ENCODE results near the gene VAV3. TPM values are rescaled to one million over a fixed set of nuclear protein-coding genes. Genes with fewer than 3 reads are reported as not detected.

VAV3 gene
- total and polyA plus RNA-seq, 2 of the 13 experiments (the other 11 are each of a cell fraction or from before 2014, with no cell fraction given): 15.9 to 29.8 TPM

DNA sequence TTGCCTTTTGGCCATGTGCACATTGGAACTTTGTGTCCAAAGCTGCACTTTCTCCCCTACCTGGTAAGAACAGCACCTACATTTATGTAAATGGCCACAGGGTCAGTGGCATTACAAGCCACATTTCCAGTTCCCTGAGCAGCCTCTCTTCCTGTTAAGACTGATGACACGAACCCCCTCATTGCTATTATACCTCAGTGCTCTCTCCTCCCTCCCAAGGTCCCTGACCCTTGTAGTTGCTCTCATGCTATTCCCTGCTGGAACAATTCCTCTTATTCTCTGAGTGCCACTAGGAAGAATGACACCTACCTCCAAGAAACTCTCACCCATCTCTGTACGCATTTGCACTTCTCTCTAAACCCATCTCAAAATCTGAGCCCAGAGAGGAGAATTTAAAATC lies 14.9 kb upstream of the VAV3 start:
- Histone ChIP-seq H4K20me1 (ENCODE audit: insufficient read depth, low read length) (no peaks in the 10 kb centered on the region), H3K4me2 (ENCODE audit: low read depth, low read length) (no peak overlapping the region), H3K9ac (ENCODE audit: insufficient read depth, low read depth, low read length) (no peak overlapping the region), H3K27ac (ENCODE audit: extremely low read length, insufficient read depth, low read length) (no peak overlapping the region), H3K27me3 (ENCODE audit: control insufficient read depth in 1 of 2, insufficient read depth in 2 of 2, low read length in 2 of 2) (no peaks in the 10 kb centered on the region), H3K79me2 (ENCODE audit: insufficient read depth, low read length) (no peaks in the 10 kb centered on the region), H3K4me3 (replicated peaks in 1 of 3; ENCODE audit: insufficient read depth in 1 of 3, low read depth in 2 of 3, low read length in 3 of 3) (no peak overlapping the region), H2AFZ (ENCODE audit: low read length) (no peak overlapping the region), H3K9me3 (ENCODE audit: low read length) (no peaks in the 10 kb centered on the region), H3K4me1 (ENCODE audit: insufficient read depth, low read length) (no peaks in the 10 kb centered on the region), H3K36me3 (replicated peaks in 1 of 2; ENCODE audit: control insufficient read depth in 1 of 2, insufficient read depth in 2 of 2, low read length in 2 of 2) (no peaks in the 10 kb centered on the region)
- intact Hi-C loops (cut with micrococcal nuclease; ENCODE audit: unreplicated experiment): no loop called here
- DNase-seq (ENCODE audit: low spot score): no peak
- TF ChIP-seq ZZZ3 (CRISPR knock-in tag; IDR thresholded peaks at IDR 0.05; ENCODE audit: borderline replicate concordance) (no peak), ZNF775 (CRISPR knock-in tag; IDR thresholded peaks at IDR 0.05; ENCODE audit: borderline replicate concordance) (no peak), SNAPC2 (CRISPR knock-in tag; IDR thresholded peaks at IDR 0.05) (no peak), MAFF (IDR thresholded peaks at IDR 0.05; ENCODE audit: low read depth, low read length) (no peak), ZNF557 (CRISPR knock-in tag; IDR thresholded peaks at IDR 0.05) (no peak), ZNF772 (CRISPR knock-in tag; IDR thresholded peaks at IDR 0.05) (no peak), CCDC6 (CRISPR knock-in tag; IDR thresholded peaks at IDR 0.05) (no peak), ZNF333 (CRISPR knock-in tag; IDR thresholded peaks at IDR 0.05; ENCODE audit: borderline replicate concordance) (no peak)
- TF ChIP-seq, protein P1, sequence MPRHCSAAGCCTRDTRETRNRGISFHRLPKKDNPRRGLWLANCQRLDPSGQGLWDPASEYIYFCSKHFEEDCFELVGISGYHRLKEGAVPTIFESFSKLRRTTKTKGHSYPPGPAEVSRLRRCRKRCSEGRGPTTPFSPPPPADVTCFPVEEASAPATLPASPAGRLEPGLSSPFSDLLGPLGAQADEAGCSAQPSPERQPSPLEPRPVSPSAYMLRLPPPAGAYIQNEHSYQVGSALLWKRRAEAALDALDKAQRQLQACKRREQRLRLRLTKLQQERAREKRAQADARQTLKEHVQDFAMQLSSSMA (CRISPR knock-in tag; IDR thresholded peaks at IDR 0.05): no peak
- TF ChIP-seq, protein P2, sequence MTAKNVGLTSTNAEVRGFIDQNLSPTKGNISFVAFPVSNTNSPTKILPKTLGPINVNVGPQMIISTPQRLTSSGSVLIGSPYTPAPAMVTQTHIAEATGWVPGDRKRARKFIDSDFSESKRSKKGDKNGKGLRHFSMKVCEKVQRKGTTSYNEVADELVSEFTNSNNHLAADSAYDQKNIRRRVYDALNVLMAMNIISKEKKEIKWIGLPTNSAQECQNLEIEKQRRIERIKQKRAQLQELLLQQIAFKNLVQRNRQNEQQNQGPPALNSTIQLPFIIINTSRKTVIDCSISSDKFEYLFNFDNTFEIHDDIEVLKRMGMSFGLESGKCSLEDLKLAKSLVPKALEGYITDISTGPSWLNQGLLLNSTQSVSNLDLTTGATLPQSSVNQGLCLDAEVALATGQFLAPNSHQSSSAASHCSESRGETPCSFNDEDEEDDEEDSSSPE (CRISPR knock-in tag; IDR thresholded peaks at IDR 0.05): no peak
- BruUV-seq (replicated peaks): no TSS peak
- ATAC-seq: no peak
- ChIA-PET CTCF (ENCODE audit: low intra/inter-chr PET ratio, low total read pairs) (no interaction called here), POLR2A (no interaction called here)
- no peak for FAIRE-seq
- in situ Hi-C loops (cut with HindIII; ENCODE audit: extremely low pct_ligation_motif_present, low pct_unique_long_range_greater_than_20kb): no loop called here
- 55% methylated on average over 1 of the region's 2 CpGs for WGBS (ENCODE audit: low lambda C conversion rate)
